Stimulated activated CD8-positive, alpha-beta memory T cell treated with anti-CD3 and anti-CD28 coated beads, Interleukin-15, amount 100 ng/mL, for 24 hours (primary cell): Measurements from ENCODE around the gene NFKB1.

Source experiments
- DNase-seq: peaks from one replicate; pipeline ENCODE4 v3.0.0-alpha.2; 2020; ENCODE audit warnings: low read depth

Gene NFKB1

DNA sequence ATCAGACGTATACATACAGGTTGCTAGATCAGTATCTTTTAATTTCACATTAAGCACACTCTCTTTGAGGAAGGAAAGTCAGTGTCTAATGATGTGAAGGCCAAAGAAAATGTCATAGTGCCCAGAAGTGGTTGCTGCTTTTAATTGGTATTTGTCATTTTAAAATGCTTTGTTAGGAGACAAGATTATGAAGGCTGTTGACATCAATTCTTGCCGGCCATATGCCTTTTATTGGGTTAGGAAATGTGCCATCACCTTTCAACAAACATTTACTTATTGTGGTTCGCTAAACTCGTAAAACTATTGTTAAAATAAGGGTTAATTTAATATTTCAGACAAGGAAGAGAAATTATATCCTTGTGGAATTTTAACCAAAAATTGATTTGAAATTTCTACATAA is 32.2 kb downstream of the NFKB1 start:
- no peak for DNase-seq

DNA sequence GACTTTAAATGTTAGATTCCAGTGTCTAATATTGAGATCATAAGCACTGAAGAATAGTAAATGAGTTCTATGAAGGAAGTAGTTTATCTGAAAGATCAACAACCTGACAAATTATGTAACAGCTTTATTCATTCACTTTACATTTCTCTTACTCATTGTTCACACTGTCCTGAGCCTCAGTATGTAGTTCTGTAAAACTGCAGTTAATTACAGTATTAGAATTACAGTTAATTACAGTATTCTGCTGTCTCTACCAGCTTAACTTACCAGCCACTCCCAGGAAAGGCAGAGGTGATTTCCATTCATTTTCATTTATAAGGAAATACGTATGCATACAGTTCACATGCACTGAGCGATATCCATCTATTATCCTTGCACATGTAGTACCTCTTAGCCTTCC is 32.7 kb downstream of the NFKB1 start:
- no peak for DNase-seq

DNA sequence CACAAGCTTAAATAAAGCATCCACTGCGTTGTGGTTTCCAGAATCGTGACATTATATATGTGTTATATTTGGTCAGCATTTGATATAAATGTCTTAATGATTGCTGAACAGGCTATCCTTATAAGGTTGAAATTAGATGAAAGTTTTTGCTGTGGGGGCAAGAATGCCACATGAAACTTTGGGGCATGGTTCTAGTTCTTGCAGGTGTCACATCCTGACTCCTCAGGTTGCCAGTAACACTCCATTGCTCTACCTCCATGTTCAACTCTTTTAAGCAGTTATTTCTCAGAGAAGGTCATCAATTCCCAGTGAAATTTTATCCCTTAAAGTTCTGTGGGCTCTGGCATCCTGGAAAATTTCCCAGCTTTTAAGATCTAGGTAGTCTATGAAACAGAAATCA is 33.7 kb downstream of the NFKB1 start:
- DNase-seq, result no peak

DNA sequence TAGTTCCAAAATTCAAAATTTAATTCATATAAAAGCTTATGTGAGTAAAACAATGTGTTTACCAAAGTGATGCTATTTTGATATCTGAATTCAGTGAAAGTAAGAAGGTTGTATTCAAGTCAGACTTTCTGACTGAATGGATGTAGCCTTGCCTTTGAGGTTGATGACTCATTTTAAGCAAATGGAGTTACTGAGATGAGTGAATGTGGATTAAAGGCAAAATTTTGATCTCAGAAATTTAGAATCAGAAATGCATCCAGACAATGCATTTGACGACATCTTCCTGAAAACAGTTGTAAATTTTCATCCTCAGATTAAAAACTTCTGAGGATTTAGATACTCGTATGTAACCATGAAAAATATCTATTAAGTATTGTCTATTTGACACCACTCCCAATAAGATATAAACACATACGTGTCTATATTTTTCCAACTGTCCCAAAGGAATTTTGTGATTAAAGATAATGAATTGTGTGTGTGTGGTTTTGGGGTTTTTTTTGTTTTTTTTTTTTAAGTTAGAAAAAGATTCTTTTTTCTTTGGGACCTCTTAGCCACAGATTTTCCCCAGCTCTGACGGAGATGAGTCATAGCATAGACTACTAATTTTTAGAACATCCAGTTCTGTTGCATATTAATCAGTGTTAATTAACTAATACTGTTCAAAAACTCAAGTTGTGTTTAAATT is 34.4 kb downstream of the NFKB1 start:
- no peak for DNase-seq

DNA sequence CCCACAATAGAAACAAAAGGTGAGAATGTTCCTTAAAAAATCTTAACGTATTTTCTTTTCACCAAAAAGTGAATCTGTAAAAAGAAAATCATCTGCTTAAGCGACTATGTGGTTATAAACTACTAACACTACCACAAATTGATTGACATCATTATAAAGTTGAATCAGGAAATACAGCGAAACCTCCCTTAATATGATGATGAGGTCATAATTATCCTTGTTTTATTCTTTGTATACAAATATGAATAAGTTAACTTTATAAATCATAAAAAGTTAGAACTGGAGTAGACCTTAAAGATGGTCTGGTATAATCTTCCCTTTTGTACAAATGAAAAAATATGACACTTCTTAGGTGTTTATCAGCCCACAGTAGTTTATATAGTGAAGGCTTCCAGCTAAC is 35.6 kb downstream of the NFKB1 start:
- no peak for DNase-seq

DNA sequence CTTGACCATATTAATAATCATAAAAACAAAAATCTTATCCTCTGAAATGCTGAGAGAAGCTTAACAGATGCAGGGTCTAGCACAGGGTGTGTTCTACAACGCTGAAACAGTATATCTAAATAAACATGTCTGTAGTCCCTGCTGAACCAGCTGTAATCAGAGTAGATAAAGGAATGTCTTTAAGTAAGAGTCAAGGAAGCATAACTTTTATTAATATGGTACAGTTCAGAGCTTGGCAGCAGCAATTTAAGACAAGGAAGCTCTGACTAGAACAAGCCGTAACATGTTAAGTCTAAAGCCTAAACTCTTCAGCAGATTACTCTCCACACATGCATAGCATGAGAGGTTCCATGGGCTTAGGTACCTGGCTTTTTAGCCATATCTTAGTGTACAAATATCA is 36.1 kb downstream of the NFKB1 start:
- no peak for DNase-seq

DNA sequence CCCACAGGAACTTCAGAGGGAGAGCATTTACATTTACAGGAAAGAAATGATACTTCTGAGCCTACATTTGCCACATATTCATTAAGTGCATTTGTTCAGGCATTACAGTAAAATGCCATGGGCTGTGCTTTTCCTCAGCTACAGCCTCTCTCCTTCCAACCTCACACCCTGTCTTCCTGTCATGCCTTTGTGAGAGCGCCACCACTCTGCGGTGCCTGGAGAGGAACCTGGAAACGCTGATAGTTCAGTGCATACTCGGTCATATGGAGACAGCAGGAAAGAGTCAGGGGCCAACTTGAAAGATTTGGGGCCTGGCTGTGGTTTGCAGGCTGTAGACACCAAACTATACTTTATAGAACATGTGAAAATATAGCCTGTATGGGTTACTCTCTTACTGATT is 40.5 kb downstream of the NFKB1 start:
- DNase-seq, result no peak

DNA sequence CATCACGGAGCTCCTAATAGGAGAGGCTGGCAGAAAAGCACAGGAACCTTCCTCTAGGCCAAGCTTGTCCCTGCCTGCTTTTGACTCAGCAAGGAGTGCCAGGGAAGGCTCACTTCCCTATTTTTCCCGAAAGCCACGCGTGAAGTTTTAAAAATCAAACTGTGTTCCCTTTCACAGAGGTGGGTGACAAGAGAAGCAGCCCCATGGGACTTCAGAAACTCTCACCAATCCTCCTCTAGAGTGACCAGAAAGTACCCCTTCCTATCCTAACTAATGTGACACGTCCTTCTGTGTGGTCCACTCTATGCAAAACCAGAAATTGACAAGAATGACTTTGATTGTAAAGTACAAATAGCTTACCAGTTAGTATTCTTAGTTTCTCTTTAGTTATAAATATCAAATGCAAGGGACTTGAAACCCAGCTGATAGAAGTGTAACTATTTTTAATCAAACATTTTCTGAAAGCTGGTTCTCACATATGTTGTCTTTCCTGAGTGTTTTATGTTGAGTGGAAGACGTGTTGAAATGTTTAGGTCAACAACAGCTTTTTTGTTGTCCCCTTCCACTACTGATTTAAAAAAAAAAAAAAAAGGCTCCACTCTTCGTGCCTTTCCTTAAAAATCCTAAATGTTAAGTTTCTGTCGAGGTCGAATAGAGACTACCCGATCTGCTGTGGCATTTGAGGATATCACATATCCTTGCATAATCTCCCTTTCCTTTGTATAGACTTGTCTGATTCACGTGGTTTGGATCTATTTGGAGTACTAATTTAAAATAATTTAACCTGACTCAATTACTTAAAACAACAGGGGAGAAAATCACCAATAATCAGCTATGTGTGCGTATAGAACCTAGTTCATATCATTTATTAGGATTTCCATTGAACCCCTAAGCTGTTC is 42.1 kb downstream of the NFKB1 start:
- no peak for DNase-seq

DNA sequence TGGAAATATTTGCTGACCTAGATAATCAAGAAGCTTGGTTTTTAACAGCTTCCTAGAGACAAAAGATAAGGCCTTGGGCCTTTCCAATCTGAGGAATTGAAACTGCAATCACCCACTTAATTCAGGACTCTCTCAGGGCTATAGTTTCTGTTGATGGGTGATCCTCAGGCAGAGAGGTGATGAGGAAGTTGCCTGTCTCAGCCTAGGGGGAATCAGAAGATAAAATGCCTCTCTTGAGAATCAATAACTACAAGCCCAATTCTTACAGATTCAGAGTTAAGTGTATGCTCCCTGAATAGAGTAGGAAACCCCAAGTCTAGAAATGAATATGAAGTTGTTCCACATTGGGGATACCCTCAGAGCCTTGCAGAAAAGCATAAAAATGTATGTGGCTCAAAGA is 45.5 kb downstream of the NFKB1 start:
- no peak for DNase-seq

DNA sequence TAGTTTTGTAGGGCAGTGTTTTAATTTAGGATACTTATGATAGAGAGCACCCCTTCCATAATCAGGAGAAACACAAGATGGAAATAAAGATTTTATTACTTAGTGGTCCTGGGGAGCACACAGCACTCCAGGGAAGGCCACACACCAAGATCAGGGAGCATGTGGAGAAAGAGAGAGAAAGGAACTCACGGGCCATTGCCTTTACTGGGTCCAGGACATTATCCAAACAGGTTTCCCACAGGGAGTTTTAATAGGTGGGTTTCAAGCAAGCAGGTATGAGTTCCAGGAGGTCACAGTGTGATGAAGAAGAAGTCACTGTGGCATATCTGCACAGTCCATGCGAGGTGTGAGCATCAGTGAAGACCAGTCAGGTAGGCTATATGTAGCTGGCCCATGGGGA is 46.8 kb downstream of the NFKB1 start:
- no peak for DNase-seq

DNA sequence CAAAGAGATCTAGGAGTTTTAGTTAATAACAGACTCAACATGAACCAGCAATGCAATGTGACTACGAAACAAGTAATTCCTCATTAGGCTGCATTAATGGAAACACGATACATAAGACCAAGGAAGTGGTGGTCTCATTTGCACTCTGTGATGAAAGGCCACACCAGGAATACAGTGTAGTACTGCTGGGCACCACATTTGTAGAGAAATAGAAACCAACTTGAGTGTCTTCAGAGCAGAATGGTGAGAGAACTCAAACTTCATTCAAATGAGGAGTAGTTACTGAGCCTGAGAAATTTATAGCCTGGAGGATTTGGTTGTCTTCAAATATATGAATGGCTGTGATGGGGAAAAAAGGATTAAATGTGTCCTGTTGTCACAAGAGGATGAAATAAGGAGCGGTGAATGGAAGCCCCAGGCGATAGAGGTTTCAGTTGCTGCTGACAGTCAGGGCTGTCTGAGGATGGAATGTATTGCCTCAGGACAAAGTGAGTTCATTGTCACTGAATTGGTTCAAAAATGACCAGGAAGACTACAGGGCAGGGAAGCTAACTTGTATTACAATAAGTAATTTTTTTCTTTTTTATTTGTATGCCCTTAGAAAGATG is 50.9 kb downstream of the NFKB1 start:
- no peak for DNase-seq

DNA sequence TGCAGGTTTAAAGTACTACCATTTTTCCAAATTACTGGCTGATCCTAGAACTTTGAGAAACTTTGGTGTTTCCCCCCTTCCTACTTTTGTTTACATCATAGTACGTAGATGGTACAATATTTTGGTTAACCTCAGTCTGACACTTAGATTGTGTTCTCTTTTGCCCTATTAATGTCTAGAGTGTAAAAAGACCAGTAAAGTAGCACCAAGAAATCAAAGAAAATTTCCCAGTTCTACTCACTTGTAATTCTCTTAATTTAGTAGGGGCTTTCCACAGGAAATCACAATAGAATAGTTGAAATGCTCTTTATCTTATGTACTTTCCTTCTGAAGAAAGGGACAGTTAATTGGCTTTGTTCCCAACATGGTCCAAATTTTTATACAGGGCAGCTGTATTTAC is 51.6 kb downstream of the NFKB1 start:
- DNase-seq, result no peak

DNA sequence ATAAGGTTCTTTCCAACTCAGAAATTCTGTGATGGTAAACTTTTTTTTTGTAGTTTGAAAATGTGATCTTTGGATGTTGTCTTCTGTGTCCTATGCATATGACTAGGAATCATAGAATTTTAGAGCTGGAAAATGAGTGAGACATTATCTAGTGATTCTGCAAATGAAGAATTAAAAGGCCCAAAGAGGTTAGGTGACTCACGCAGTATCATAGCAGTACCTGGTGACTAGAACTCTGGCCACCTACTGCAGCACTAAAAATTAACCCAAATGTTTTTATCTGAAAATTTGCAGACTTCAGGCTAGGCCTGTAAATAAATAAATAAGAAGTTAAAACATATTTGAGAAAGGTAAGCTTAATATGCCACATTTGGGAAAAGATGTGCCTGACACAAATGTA is 52.8 kb downstream of the NFKB1 start:
- DNase-seq, result no peak

DNA sequence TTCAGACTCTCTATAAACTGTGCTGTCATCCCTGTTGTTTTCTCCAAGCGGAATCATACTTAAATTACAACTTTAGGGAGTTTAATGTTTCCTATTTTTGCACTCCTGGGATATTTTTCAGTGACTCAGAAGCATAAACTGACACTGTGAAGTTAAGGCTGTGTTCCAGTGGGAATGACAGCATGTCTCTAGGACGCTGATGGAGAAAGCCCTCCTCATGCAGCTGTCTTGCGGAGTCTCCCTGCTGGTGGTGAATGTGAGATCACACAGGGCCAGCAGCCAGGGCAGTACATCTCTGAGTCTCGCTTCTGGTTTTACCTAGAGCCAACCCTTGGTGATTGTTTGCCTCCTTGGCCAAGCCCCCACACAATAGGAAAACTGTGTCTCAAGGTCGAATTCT is 53.3 kb downstream of the NFKB1 start:
- no peak for DNase-seq

DNA sequence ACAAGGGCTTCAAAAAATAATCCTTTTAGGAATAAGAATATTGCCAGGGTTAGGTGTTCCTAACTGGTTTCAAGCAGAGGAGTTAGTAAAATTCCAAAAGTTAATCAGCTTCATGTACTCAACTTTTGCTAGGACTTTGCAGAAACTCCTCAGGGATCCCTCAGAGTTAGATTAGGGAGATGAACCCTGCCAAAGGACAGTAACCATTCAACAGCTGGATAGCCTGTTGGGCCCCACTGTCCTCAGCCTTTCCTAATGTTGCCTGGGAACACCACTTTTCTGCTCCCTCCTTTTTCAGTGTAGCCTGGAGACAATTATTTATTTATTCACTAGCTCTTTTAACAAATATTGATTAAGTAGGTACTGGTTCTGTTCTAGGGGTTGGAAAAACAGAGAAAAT is 53.8 kb downstream of the NFKB1 start:
- DNase-seq, result no peak

DNA sequence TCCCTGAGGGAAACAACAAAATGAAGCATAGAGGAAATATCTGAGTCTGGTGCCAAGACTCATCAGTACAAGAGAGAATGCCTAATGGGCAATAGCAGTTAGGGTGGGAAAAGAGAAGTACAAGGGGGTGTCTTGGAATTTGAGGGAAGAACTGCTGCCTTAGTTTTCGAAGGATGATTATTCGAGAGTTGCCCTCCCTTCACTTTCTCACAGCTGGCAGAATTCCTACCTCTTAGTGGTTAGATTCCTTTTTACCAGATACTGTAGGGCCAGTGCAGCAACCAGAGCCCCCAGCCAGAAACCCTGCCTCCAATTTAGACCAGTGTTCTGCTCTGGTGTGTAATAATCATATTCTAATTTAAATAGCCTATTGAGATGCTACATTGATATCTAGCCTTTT is 56.5 kb downstream of the NFKB1 start:
- DNase-seq, result no peak

DNA sequence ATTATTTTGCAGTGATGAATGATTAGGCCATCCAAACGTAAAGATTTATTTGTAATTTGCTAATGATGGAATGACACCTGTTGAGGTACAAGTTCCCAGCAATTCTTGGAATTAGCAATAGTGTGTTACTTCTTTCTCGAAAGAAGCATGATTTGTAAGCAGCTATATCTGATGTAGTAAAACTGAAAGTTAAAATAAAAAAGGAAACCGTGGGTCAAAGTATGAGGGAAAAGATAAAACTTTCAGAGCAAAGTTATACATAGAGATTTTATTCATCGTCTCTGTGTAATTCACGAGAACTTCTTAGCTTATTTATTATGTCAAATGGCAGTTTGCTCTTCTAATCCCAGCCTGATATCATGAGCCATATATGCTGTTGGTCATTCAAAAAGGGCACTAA is 59.0 kb downstream of the NFKB1 start:
- no peak for DNase-seq

DNA sequence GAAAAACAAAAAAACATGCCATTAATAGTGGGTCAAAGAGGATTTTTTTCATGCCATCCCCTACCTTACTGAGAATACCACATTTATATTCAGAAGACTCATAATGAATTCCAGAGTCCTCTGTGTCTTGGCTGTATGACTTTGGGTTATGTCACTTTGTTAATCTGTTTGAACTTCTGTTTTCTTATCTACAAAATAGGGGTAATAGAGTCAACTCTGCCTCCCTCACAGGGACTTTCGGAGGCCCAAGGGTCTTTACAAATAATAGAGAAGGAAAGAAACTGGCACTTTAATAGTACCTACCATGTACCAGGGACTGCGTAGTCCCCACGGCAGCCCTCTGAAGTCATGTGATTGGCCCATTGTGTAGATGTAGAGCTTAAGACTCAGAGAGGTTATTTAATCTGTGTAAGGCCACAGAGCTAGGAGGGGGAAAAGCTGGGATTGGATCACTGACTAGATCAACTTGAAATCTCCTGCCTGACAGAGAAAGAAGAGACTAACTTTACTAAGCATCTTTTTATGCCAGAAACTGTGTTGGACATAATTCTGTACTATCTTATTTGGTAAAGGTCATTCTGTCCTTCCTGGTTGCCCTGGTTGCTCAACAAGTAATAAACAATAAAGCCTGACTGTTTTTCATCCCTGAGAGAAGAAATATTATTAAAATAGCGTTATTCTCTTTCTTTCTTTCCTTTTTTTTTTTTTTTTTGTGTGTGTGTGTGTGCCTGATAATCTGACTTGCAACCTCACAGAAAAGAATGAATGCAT is 59.6 kb downstream of the NFKB1 start:
- DNase-seq, result no peak

DNA sequence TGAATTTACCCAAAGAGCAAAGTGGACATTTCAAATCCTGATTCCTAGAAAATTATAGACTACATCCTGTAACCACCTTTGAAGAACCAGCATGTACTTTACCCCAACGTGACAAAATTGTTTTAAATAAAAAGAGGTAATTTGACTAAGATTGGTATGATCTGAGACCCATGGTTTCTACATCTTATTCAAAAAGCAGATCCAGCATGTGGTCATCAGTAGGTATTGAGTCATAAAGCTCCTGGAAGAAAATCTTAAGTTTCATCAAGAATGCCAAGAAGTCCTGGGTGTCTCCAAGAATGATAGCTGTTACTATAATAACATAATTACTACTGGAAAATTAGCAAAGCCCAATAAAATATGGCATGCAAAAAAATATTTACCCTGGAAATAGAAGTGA is 61.8 kb downstream of the NFKB1 start:
- no peak for DNase-seq

DNA sequence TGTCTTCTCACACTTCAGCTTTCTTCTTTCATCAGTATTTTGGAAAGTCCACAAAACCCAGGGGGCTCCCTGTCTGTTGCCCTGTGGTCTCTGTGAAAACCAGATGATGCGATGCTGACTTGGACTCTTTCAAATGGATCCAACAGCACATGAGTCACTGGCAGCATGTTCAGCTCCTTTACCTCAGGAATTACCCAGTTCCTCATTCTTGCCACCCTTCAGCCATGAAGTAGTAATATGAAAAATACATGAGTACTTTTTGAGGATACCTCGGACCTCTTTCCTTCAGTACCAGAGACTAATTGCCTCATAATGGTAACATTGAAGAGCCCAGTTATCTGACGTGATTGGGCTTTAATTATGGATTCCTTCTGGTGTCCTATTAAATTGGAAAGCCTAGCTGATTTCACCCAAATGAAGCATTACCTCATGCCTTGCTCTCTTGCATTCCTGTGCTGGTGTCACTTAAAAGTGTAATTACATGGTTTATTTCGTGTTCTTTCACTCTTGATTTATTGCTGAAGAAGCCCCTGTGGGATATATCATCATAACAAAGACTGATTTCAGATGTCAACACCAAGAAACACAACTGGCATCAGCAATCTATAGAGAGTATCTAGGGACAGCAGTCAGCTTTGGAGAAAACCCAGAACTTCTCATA is 63.4 kb downstream of the NFKB1 start:
- no peak for DNase-seq

DNA sequence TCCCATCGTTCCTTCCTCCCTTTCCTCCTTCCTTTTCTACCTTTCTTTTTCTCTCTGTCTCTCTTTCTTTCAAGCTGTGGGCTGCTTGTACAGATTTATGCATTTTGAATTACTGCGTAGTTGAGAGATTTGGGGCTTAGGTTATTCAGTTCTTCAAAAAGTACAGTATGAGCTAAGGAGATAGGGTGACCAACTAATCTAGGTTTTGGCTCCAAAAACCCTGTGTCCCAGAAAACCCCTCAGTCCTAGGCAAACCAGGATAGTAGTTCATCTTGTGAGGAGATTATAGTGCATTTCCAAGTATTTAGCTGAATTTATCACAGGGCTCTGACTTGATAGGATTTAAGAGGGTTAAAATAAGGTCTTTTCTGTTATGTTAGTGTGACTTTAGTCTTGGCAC is 64.5 kb downstream of the NFKB1 start:
- DNase-seq, result no peak

DNA sequence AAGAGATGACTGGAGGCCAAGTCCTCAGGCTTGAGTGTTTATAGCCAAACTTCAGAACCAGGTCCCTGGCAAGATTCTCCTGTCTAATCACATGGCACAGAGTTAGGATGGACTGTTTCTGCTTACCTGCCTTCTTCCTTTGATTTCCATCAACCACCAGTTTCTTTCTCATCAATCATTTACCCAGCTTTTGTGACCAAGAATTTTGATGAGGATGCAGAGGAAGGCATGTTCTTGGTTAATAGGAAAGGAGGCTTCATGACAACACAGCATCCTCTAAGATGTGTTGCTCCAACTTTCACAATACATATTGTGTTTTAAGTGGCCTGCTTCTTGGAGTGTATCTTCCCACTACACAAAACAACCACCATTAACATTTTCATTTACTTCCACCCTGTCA is 65.3 kb downstream of the NFKB1 start:
- DNase-seq, result no peak
